KMS-11 (cell line): Measurements from ENCODE around the gene ITPR1.

Experiments
- H2AFZ ChIP-seq: fragments of 200-600 bp; sonication (generic); 2 replicates; pipeline ENCODE4 v1.6.1; 2016; ENCODE audit warnings: antibody characterized with exemption, mixed run types, low read depth
- H3K27ac ChIP-seq: fragments of 200-600 bp; sonication (generic); 2 replicates; pipeline ENCODE4 v1.6.1; 2016; ENCODE audit warnings: mild to moderate bottlenecking, mixed run types
- H3K27me3 ChIP-seq: fragments of 200-600 bp; sonication (generic); 2 replicates; pipeline ENCODE4 v1.6.1; 2017; ENCODE audit warnings: mild to moderate bottlenecking, low read depth, mixed run types, moderate library complexity; ENCODE audit not compliant: insufficient read depth
- H3K36me3 ChIP-seq: fragments of 200-600 bp; sonication (generic); 2 replicates; pipeline ENCODE4 v1.6.1; 2017; ENCODE audit warnings: mild to moderate bottlenecking, mixed run types; ENCODE audit not compliant: insufficient read depth
- H3K4me1 ChIP-seq: fragments of 200-600 bp; sonication (generic); 2 replicates; pipeline ENCODE4 v1.6.1; 2016; ENCODE audit warnings: mild to moderate bottlenecking, low read depth, mixed run types; ENCODE audit not compliant: poor library complexity, severe bottlenecking
- H3K4me2 ChIP-seq: fragments of 200-600 bp; sonication (generic); 2 replicates; pipeline ENCODE4 v1.7.0; 2016; ENCODE audit warnings: mild to moderate bottlenecking, mixed run types
- H3K4me3 ChIP-seq: fragments of 200-600 bp; sonication (generic); IDR thresholded peaks from 2 replicates; pipeline ENCODE4 v1.6.1; 2017; ENCODE audit warnings: low read depth, low read length, mixed read lengths; ENCODE audit not compliant: insufficient read depth
- H3K79me2 ChIP-seq: fragments of 200-600 bp; sonication (generic); 2 replicates; pipeline ENCODE4 v1.6.1; 2016; ENCODE audit warnings: low read depth, mixed run types; ENCODE audit not compliant: insufficient read depth
- H3K9ac ChIP-seq: fragments of 200-600 bp; sonication (generic); 2 replicates; pipeline ENCODE4 v1.6.1; 2016; ENCODE audit warnings: mild to moderate bottlenecking, mixed run types
- H4K20me1 ChIP-seq: fragments of 200-600 bp; sonication (generic); 2 replicates; pipeline ENCODE4 v1.6.1; 2016; ENCODE audit warnings: mild to moderate bottlenecking, mixed run types; ENCODE audit not compliant: insufficient read depth
- TF ChIP-seq, protein P1 (sequence below): fragments of 200-600 bp; sonication (generic); conservative IDR thresholded peaks from 2 replicates; pipeline ENCODE4 v1.6.1; 2017; ENCODE audit warnings: low read depth, mild to moderate bottlenecking, antibody characterized with exemption, low read length, moderate library complexity, mixed read lengths

The ITPR1 gene

GRCh38 chr3:4833471-4833870 is 340.3 kb downstream of the ITPR1 start:
- H3K4me1 ChIP-seq: peaks cover 68% of the 10 kb centered on the region
- no peaks in the 10 kb centered on the region for H3K36me3 ChIP-seq
- peak overlapping the region; percentile 43; the same call in 1 of the 2 replicates for H3K9ac ChIP-seq
- no peaks in the 10 kb centered on the region for H3K27me3 ChIP-seq
- H4K20me1 ChIP-seq: no peaks in the 10 kb centered on the region
- H3K27ac ChIP-seq: peak overlapping the region; percentile 72
- H3K4me3 ChIP-seq: no peak overlapping the region
- no peak overlapping the region for H2AFZ ChIP-seq
- TF ChIP-seq, protein P1, sequence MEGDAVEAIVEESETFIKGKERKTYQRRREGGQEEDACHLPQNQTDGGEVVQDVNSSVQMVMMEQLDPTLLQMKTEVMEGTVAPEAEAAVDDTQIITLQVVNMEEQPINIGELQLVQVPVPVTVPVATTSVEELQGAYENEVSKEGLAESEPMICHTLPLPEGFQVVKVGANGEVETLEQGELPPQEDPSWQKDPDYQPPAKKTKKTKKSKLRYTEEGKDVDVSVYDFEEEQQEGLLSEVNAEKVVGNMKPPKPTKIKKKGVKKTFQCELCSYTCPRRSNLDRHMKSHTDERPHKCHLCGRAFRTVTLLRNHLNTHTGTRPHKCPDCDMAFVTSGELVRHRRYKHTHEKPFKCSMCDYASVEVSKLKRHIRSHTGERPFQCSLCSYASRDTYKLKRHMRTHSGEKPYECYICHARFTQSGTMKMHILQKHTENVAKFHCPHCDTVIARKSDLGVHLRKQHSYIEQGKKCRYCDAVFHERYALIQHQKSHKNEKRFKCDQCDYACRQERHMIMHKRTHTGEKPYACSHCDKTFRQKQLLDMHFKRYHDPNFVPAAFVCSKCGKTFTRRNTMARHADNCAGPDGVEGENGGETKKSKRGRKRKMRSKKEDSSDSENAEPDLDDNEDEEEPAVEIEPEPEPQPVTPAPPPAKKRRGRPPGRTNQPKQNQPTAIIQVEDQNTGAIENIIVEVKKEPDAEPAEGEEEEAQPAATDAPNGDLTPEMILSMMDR: no peak
- no peaks in the 10 kb centered on the region for H3K79me2 ChIP-seq
- peak overlapping the region; percentile 81; the same call in 1 of the 2 replicates for H3K4me2 ChIP-seq

- H3K9ac ChIP-seq: peak overlapping the region; percentile 43; the same call in 1 of the 2 replicates
- H2AFZ ChIP-seq: peak overlapping the region; percentile 21; the same call in 1 of the 2 replicates
- TF ChIP-seq, protein P1: no peak
- peaks cover 58% of the 10 kb centered on the region for H3K4me1 ChIP-seq
- H3K27me3 ChIP-seq: no peaks in the 10 kb centered on the region
- H3K79me2 ChIP-seq: no peaks in the 10 kb centered on the region
- H3K4me2 ChIP-seq: peak overlapping the region; percentile 81
- H4K20me1 ChIP-seq: no peaks in the 10 kb centered on the region
- no peak overlapping the region for H3K4me3 ChIP-seq
- peak overlapping the region; percentile 72 for H3K27ac ChIP-seq
- H3K36me3 ChIP-seq: no peaks in the 10 kb centered on the region
These were observed 341.3 kb downstream of the ITPR1 start for GRCh38 chr3:4834403-4834866.

GRCh38 chr3:4835616-4836043 is 342.5 kb downstream of the ITPR1 start:
- Histone ChIP-seq H3K27me3 (no peaks in the 10 kb centered on the region), H3K4me2 (no peak overlapping the region), H2AFZ (no peak overlapping the region), H3K4me1 (peaks cover 48% of the 10 kb centered on the region), H3K79me2 (no peaks in the 10 kb centered on the region), H4K20me1 (no peaks in the 10 kb centered on the region), H3K27ac (no peak overlapping the region), H3K4me3 (no peak overlapping the region), H3K36me3 (no peaks in the 10 kb centered on the region), H3K9ac (no peak overlapping the region)
- TF ChIP-seq, protein P1: no peak

GRCh38 chr3:4836516-4836915 is 343.4 kb downstream of the ITPR1 start:
- Histone ChIP-seq H3K4me2 (no peak overlapping the region), H3K36me3 (no peaks in the 10 kb centered on the region), H3K27me3 (no peaks in the 10 kb centered on the region), H3K4me1 (peaks cover 44% of the 10 kb centered on the region), H4K20me1 (no peaks in the 10 kb centered on the region), H3K4me3 (no peak overlapping the region), H3K27ac (no peak overlapping the region), H3K79me2 (no peaks in the 10 kb centered on the region), H2AFZ (no peak overlapping the region), H3K9ac (no peak overlapping the region)
- TF ChIP-seq, protein P1: no peak
